Activated CD4-positive, alpha-beta T cell treated with anti-CD3 and anti-CD28 coated beads for 36 hours (primary cell): ENCODE results near the gene C1QTNF6. TPM values are rescaled to one million over a fixed set of nuclear protein-coding genes. Genes with fewer than 3 reads are reported as not detected.
"Not testable (repeated sequence)": the region's sequence is repeated elsewhere in the genome, so short reads cannot be mapped to it uniquely, and the experiment has no call there.

Experiments
- ATAC-seq: fragments of 200-7000 bp; cut with Tn5 transposase; one replicate; pipeline ENCODE4 v1.10.0; 2021; ENCODE audit warnings: mild to moderate bottlenecking, moderate library complexity
- CTCF ChIA-PET: fragments of 350-600 bp; sonication (Branson Sonifier 250); formaldehyde crosslinking; loops from one replicate; lab custom pipeline; 2021; ENCODE audit warnings: antibody characterized with exemption; lab: Charles Lee
- POLR2A ChIA-PET: fragments of 350-600 bp; sonication (Branson Sonifier 250); formaldehyde crosslinking; loops from one replicate; lab custom pipeline; 2021; ENCODE audit warnings: antibody characterized with exemption, inconsistent platforms; lab: Charles Lee
- DNase-seq: peaks from one replicate; pipeline ENCODE4 v3.0.0-alpha.2; 2020
- H3K27ac Mint-ChIP-seq: one replicate; pipeline ENCODE4 v1.8.0; 2021; ENCODE audit warnings: mixed read lengths
- H3K27me3 Mint-ChIP-seq: one replicate; pipeline ENCODE4 v1.8.0; 2021; ENCODE audit warnings: mixed read lengths
- H3K36me3 Mint-ChIP-seq: one replicate; pipeline ENCODE4 v1.8.0; 2021; ENCODE audit warnings: low read depth, mixed read lengths
- H3K4me1 Mint-ChIP-seq: one replicate; pipeline ENCODE4 v1.8.0; 2021; ENCODE audit warnings: mixed read lengths
- H3K4me3 Mint-ChIP-seq: one replicate; pipeline ENCODE4 v1.8.0; 2021; ENCODE audit warnings: mild to moderate bottlenecking, moderate library complexity, mixed read lengths
- H3K9me3 Mint-ChIP-seq: one replicate; pipeline ENCODE4 v1.8.0; 2021; ENCODE audit warnings: low read depth, mixed read lengths
- intact Hi-C, 2 experiments: fragments of 100-400 bp; cut with DNase I in 1 of 2; cut with micrococcal nuclease in 1 of 2; formaldehyde crosslinking; loops; one replicate each; pipeline versions ENCODE4 v1.14.2 to v1.15.1; 2022 to 2024; cut with DNase I, micrococcal nuclease
- total RNA-seq, 2 experiments: library from RNA; stranded (reverse); gene quantifications; one replicate each; pipeline ENCODE4 v1.2.3, GENCODE V29; 2021

Gene C1QTNF6
- total RNA-seq, 2 experiments from 2014 or later = 8.4 to 8.7 TPM

DNA sequence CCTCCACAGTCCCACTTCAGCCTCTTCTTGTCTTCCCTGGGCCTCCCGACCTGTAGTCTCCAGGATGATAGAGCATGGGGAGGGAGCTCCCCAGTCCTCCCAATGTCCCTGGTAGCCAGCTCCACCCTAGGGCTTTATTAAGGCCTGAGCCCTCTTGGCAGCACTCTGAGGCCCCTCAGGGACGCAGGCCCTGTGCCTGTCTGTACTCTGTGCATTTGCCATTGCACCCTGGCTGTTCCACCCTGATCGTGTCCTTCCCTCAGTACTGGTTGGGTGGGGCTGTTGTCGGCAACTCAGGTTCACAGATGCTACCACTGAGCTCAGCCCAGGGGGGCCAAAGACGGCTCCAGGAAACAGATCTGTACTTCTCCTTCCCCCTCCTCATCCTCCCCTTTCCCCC, 17.0 kb upstream of the C1QTNF6 start:
- H3K27ac Mint-ChIP-seq = no peak overlapping the region
- H3K4me3 Mint-ChIP-seq = no peak overlapping the region
- ATAC-seq (no peak), DNase-seq (peak; percentile 8)
- CTCF ChIA-PET = interaction anchor here (1.0 to 1.2 kb wide), 3 partner anchors 12 to 160 kb away, joined by 3 to 4 read pairs (median 3); no protein-coding TSS in a partner anchor
- POLR2A ChIA-PET = interaction anchor here (0.6 to 1.5 kb wide), 2 partner anchors 14 to 854 kb away, joined by 4 to 6 read pairs; no protein-coding TSS in a partner anchor
- no peaks in the 10 kb centered on the region for H3K36me3 Mint-ChIP-seq
- intact Hi-C loops = no loop called here
- H3K27me3 Mint-ChIP-seq = no peaks in the 10 kb centered on the region
- H3K9me3 Mint-ChIP-seq = no peaks in the 10 kb centered on the region
- peaks cover 38% of the 10 kb centered on the region for H3K4me1 Mint-ChIP-seq

DNA sequence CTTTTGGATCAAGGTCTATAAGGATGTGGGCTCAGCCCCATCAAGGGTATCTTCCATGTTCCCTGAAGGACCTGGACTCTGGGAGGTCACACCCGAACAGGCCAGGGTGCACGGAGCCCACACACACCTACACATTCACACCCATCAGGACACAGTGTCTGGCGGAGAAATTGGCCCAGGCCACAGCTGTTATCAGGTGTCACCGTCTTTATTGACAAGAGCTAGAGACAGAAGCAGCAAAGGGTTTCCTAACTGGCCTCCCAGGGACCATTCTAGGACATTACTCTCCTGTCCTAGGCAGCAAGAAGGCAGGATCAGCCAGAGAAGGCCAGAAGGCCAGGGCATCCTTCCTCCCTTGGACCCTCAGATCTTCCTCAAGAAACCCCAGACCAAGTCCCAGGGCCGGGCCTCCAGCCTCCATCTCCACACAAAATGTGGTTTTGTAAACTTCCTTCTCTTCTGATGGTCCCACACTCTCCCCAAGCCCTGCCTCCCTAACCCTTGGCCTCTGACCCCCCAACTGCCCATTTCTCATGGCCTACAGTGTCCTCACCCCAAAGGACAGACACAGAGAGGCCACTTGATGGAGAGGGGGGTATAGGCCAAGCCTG, 16.1 kb upstream of the C1QTNF6 start:
- intact Hi-C loops = no loop called here
- peak; percentile 5 for DNase-seq
- POLR2A ChIA-PET = no interaction called here
- no peak overlapping the region for H3K4me3 Mint-ChIP-seq
- no peaks in the 10 kb centered on the region for H3K9me3 Mint-ChIP-seq
- H3K27me3 Mint-ChIP-seq = no peaks in the 10 kb centered on the region
- no peak overlapping the region for H3K27ac Mint-ChIP-seq
- peaks cover 43% of the 10 kb centered on the region for H3K4me1 Mint-ChIP-seq
- no peak for ATAC-seq
- no peaks in the 10 kb centered on the region for H3K36me3 Mint-ChIP-seq
- CTCF ChIA-PET = no interaction called here

DNA sequence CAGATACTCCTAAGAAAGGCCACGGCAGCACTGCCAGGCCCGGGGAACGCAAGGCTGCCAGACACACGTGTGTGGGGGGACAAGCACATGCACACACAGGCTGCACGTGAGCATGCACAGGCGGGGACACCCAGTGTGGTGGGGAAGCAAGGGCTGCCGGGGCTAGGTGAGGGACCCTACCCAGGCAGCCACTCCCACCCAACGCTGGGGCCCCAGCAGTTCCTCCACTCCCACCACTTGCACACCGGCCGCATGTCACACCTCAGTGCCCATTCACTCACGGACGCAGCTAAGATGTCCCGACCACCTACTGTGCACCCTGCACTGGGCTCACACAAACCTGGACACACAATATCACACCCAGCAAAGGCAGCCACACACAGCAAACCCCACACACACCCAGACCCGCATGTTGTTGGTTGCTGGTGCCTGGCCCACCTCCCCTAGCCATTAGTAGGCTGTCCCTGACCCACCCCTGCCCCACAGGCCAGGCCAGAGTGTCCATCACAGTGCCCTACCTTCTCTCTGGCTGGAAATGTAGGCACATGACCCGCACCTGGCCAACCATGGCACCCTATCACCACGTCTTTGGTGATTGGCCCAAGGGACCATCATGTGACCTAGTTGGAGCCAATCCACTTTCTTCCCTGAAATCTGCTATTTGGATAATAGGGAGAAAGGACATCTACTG, 15.5 kb upstream of the C1QTNF6 start:
- Mint-ChIP-seq H3K9me3 (no peaks in the 10 kb centered on the region), H3K27ac (no peak overlapping the region), H3K4me1 (peaks cover 37% of the 10 kb centered on the region), H3K36me3 (no peaks in the 10 kb centered on the region), H3K4me3 (no peak overlapping the region), H3K27me3 (no peaks in the 10 kb centered on the region)
- POLR2A ChIA-PET = no interaction called here
- intact Hi-C loops = no loop called here
- CTCF ChIA-PET = interaction anchor here (1.4 to 4.6 kb wide), 2 partner anchors 15 to 56 kb away, joined by 3 to 37 read pairs; no protein-coding TSS in a partner anchor
- peak; percentile 9 for DNase-seq
- ATAC-seq = no peak

DNA sequence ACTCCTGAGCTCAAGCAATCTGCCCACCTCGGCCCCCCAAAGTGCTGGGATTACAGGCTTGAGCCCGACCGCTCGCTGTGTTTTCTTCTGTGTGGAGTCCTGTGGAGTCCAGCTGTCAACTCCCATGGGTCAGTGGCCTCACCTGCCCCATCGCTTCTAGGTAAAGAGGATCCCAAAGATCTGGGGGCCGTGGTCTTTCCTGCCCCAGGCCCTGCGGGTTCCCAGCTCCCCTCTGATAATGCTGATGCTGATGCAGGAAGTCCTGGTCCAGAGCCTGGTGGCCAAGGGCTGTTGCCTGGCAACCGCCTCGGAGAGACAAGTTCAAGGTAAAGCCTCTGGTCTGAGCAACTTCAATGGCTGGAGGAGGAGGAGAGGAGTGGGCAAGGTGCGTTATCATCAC, 14.7 kb upstream of the C1QTNF6 start:
- Mint-ChIP-seq H3K4me1 (peaks cover 36% of the 10 kb centered on the region), H3K27ac (no peak overlapping the region), H3K36me3 (no peaks in the 10 kb centered on the region), H3K4me3 (no peak overlapping the region), H3K27me3 (no peaks in the 10 kb centered on the region), H3K9me3 (no peaks in the 10 kb centered on the region)
- ATAC-seq (no peak), DNase-seq (peak; percentile 9)
- CTCF ChIA-PET = interaction anchor here (1.4 to 4.6 kb wide), 2 partner anchors 15 to 56 kb away, joined by 3 to 37 read pairs; no protein-coding TSS in a partner anchor
- intact Hi-C loops = no loop called here
- POLR2A ChIA-PET = no interaction called here

DNA sequence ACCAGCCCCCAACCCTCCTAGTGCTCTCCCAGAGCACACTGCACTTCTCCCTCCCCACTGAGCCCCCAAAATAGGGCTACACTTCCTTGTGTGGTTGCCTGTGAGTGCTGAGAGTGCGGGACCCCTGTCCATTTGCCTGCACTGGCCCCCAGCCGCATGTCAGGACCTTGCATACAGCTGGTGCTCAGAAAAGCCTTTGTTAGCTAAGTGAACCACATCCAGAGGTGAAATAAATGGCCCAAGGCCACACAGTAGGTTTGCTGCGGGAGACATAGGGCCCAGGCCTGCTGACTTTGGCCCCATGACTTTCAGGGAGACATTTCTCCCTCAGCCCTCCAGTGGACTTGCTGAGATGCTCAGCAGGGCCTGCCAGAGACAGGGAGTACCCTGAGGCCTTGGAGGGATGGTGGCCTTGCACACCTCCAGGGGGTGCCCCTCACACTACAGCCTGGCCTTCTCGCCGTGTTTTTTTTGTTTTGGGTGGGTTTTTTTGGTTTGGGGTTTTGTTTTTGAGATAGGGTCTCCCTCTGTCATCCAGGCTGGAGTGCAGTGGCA, 14.0 kb upstream of the C1QTNF6 start:
- intact Hi-C loops = no loop called here
- H3K4me1 Mint-ChIP-seq = peaks cover 37% of the 10 kb centered on the region
- H3K27me3 Mint-ChIP-seq = no peaks in the 10 kb centered on the region
- ATAC-seq = no peak
- ChIA-PET CTCF (interaction anchor here (1.4 to 4.6 kb wide), 2 partner anchors 16 to 57 kb away, joined by 3 to 37 read pairs; no protein-coding TSS in a partner anchor), POLR2A (no interaction called here)
- no peaks in the 10 kb centered on the region for H3K9me3 Mint-ChIP-seq
- DNase-seq = peak; percentile 10
- H3K27ac Mint-ChIP-seq = peak overlapping the region; percentile 58
- H3K36me3 Mint-ChIP-seq = no peaks in the 10 kb centered on the region
- H3K4me3 Mint-ChIP-seq = no peak overlapping the region

DNA sequence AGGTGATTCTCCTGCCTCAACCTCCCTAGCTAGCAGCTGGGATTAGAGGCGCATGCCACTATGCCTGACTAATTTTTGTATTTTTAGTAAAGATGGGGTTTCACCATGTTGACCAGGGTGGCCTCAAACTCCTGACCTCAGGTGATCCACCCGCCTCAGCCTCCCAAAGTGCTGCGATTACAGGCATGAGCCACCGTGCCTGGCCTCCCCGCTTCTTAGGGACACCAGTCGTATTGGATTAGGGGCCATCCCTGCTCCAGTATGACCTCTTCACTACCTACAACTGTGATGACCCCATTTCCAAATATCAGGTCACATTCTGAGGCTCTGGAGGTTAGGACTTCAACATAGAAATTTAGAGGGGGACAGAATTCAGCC, 13.4 kb upstream of the C1QTNF6 start:
- H3K4me3 Mint-ChIP-seq, H3K36me3 Mint-ChIP-seq, intact Hi-C loops, H3K27me3 Mint-ChIP-seq, ATAC-seq, H3K9me3 Mint-ChIP-seq, POLR2A ChIA-PET: not testable (repeated sequence)
- peak; percentile 5 for DNase-seq
- H3K27ac Mint-ChIP-seq = peak overlapping the region; percentile 58
- CTCF ChIA-PET = interaction anchor here (1.5 to 4.6 kb wide), 2 partner anchors 17 to 161 kb away, joined by 3 to 37 read pairs; no protein-coding TSS in a partner anchor
- H3K4me1 Mint-ChIP-seq = peaks cover 37% of the 10 kb centered on the region

DNA sequence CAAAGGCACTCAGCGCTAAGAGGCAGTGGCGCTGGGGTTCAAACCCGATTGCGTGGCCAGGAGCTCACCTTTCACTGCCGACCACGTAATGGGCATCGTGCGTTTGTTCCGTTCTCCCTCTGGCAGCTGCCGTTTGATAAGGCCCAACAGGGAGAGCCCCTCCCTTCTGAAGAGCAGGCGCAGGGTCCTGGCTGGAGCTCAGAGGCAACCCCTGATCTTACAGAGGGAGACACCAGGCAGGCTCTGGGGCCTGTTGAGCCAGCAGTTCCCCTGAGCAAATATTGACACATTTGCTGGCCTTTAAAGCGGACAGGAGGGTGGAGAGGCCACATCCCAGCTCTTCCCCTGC, 11.7 kb upstream of the C1QTNF6 start:
- Mint-ChIP-seq H3K4me3 (peak overlapping the region; percentile 89), H3K4me1 (peaks cover 35% of the 10 kb centered on the region), H3K27me3 (no peaks in the 10 kb centered on the region), H3K9me3 (no peaks in the 10 kb centered on the region), H3K27ac (peak overlapping the region; percentile 81), H3K36me3 (no peaks in the 10 kb centered on the region)
- POLR2A ChIA-PET = interaction anchor here (0.6 to 1.9 kb wide), 10 partner anchors 23 to 120 kb away, joined by 3 to 8 read pairs (median 3); no protein-coding TSS in a partner anchor
- DNase-seq (no peak), ATAC-seq (peak; percentile 4)
- intact Hi-C loops = loop anchor here (1.0 to 5.0 kb wide), 16 partner anchors 19 to 423 kb away; partner anchors contain the start of genes IFT27 (in 2 of the 2), IL2RB (in 1 of the 2), KCTD17 (in 1 of the 2) and MPST (in 1 of the 2)
- CTCF ChIA-PET = interaction anchor here (0.6 to 4.6 kb wide), 49 partner anchors 10 to 424 kb away, joined by 3 to 37 read pairs (median 4); partner anchors contain the start of genes C1QTNF6, IFT27, IL2RB and MFNG

DNA sequence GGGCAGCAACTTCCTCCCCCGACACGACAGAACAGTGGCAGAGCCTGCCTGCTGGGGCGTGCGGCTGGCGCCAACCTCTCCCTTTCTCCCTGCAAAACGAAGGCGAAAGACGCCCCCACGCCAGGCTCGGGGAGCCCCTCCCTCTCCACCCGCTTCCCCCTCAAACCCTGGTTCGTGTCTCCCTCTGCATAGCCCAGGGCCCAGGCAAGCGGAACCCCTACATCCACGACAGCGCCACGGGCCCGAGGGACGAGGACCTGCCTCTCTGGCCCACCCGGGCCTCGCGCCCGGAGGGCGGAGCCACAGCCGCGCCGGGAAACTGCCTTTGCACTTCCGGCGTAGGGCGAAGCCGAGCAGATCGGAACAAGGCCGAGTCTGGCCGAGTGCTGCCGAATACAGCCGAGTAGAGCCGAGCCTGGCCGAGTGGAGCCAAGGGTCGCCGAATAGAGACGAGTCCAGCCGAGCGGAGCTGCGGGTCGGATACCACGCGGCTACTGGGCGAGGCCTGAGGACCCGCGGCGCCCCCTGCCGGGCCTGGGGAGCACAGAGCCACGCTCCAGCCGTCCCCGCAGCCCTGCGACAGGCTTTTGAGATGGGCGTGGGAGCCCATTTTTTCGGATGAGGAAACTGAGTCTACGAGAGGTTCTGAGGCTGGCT, 11.2 kb upstream of the C1QTNF6 start:
- Mint-ChIP-seq H3K36me3 (no peaks in the 10 kb centered on the region), H3K27ac (peak overlapping the region; percentile 95), H3K4me1 (peaks cover 38% of the 10 kb centered on the region), H3K4me3 (peak overlapping the region; percentile 89), H3K27me3 (no peaks in the 10 kb centered on the region), H3K9me3 (no peaks in the 10 kb centered on the region)
- ChIA-PET CTCF (interaction anchor here (0.6 to 4.6 kb wide), 50 partner anchors 11 to 423 kb away, joined by 3 to 37 read pairs (median 4); partner anchors contain the start of genes C1QTNF6, IFT27, IL2RB and MFNG), POLR2A (interaction anchor here (0.6 to 1.9 kb wide), 10 partner anchors 23 to 120 kb away, joined by 3 to 8 read pairs (median 3); no protein-coding TSS in a partner anchor)
- intact Hi-C loops = loop anchor here (1.0 to 5.0 kb wide), 16 partner anchors 20 to 423 kb away; partner anchors contain the start of genes IFT27 (in 2 of the 2), IL2RB (in 1 of the 2), KCTD17 (in 1 of the 2) and MPST (in 1 of the 2)
- DNase-seq (peak; percentile 100), ATAC-seq (peak; percentile 98)

DNA sequence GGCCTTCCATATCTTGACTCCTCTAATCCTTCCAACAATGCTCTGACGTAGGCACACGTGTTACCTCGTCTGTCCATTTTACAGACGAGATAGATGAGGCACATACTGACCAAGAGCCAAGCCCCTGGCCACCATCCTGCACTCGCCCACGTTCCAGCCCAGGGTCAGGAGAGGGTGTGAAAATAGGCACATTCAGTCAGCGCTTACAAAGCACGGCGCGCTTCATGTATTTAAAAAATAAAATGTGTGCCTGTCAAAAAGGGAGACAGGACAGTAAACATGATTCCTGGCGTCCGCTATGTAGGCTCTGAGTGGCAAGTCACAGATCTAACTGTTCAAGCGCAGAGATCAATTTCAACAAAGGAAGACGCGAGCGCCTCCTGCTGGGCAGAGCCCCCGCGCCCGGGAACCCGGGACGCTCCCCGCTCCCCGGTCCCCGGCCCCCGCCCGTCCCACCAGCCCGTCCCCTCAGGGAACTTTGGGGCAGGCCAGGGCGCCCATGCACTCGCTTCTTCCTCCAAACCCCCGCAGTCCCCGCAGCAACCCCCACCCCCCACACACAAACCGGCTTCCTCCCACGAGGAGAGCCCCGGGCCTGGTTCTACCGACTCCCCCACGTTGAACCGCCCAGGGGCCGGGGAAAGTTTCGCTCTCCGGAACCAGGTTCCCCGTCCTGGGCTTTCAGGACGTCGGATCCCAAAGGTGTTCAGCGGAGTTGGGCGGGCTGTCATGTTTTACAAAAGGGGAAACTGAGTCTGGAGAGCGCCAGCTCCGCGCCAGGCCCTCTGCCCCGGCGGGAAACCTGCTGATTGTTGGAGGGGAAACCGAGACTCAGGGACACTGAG, 10.4 kb upstream of the C1QTNF6 start:
- Mint-ChIP-seq H3K4me3 (peak overlapping the region; percentile 89), H3K9me3 (no peaks in the 10 kb centered on the region), H3K27me3 (no peaks in the 10 kb centered on the region), H3K36me3 (peaks cover 3% of the 10 kb centered on the region), H3K4me1 (peaks cover 45% of the 10 kb centered on the region), H3K27ac (peak overlapping the region; percentile 95)
- intact Hi-C loops = loop anchor here (1.0 to 5.0 kb wide), 20 partner anchors 20 to 422 kb away; partner anchors contain the start of genes IFT27 (in 2 of the 2), IL2RB (in 1 of the 2), KCTD17 (in 1 of the 2) and MPST (in 1 of the 2)
- DNase-seq (peak; percentile 97), ATAC-seq (peak; percentile 31)
- ChIA-PET CTCF (interaction anchor here (0.6 to 4.6 kb wide), 45 partner anchors 10 to 422 kb away, joined by 3 to 37 read pairs (median 5); partner anchors contain the start of genes IFT27, IL2RB, MPST and RAC2), POLR2A (interaction anchor here (1.0 to 1.9 kb wide), 6 partner anchors 31 to 116 kb away, joined by 3 to 8 read pairs (median 3); no protein-coding TSS in a partner anchor)
